GM23338 (cell line): ENCODE data around the gene HERPUD1. TPM values are rescaled to one million over a fixed set of nuclear protein-coding genes. Genes with fewer than 3 reads are reported as not detected.

Experiments used
- ATAC-seq: fragments of 200-7000 bp; cut with Tn5 transposase; 3 replicates; pipeline ENCODE4 v1.9.1; 2020
- DNase-seq: peaks from one replicate; pipeline ENCODE4 v3.0.0-alpha.2; 2015; ENCODE audit warnings: low spot score
- H2AFZ ChIP-seq: fragments of 200-600 bp; sonication (generic); 2 replicates; pipeline ENCODE4 v1.8.0; 2016; ENCODE audit warnings: antibody characterized with exemption, mild to moderate bottlenecking, moderate library complexity
- H3F3A ChIP-seq: fragments of 200-600 bp; sonication (generic); replicated peaks from 2 replicates; pipeline ENCODE4 v1.8.0; 2017; ENCODE audit warnings: antibody characterized with exemption, mixed run types, low read depth
- H3K27ac ChIP-seq: fragments of 200-600 bp; sonication (generic); 2 replicates; pipeline ENCODE4 v1.6.1; 2016; ENCODE audit warnings: low read depth
- H3K27me3 ChIP-seq: fragments of 200-600 bp; sonication (generic); 2 replicates; pipeline ENCODE4 v1.8.0; 2016; ENCODE audit warnings: mild to moderate bottlenecking, mixed run types, moderate library complexity; ENCODE audit not compliant: insufficient read depth
- H3K36me3 ChIP-seq: fragments of 200-600 bp; sonication (generic); 2 replicates; pipeline ENCODE4 v1.8.0; 2016; ENCODE audit warnings: mild to moderate bottlenecking; ENCODE audit not compliant: insufficient read depth
- H3K4me1 ChIP-seq: fragments of 200-600 bp; sonication (generic); 2 replicates; pipeline ENCODE4 v1.8.0; 2016; ENCODE audit warnings: mild to moderate bottlenecking, moderate library complexity; ENCODE audit not compliant: insufficient read depth
- H3K4me2 ChIP-seq: fragments of 200-600 bp; sonication (generic); 2 replicates; pipeline ENCODE4 v1.7.1; 2017; ENCODE audit warnings: mixed run types
- H3K4me3 ChIP-seq: fragments of 200-600 bp; sonication (generic); 2 replicates; pipeline ENCODE4 v1.6.1; 2016; ENCODE audit warnings: mixed run types
- H3K79me2 ChIP-seq: fragments of 200-600 bp; sonication (generic); replicated peaks from 2 replicates; pipeline ENCODE4 v1.8.0; 2017; ENCODE audit warnings: mild to moderate bottlenecking; ENCODE audit not compliant: insufficient read depth
- H3K9me2 ChIP-seq: fragments of 200-600 bp; sonication (generic); 2 replicates; pipeline ENCODE4 v1.8.0; 2017; ENCODE audit not compliant: insufficient read depth
- H4K20me1 ChIP-seq: fragments of 200-600 bp; sonication (generic); replicated peaks from 2 replicates; pipeline ENCODE4 v1.8.0; 2017; ENCODE audit warnings: mild to moderate bottlenecking; ENCODE audit not compliant: insufficient read depth
- H3K27ac Mint-ChIP-seq: 2 replicates; pipeline ENCODE4 v1.8.0; 2020; ENCODE audit warnings: inconsistent platforms, mild to moderate bottlenecking, moderate library complexity, mixed read lengths
- H3K27me3 Mint-ChIP-seq: 3 replicates; pipeline ENCODE4 v1.8.0; 2022; ENCODE audit warnings: low read depth, mild to moderate bottlenecking, moderate library complexity, mixed read lengths, inconsistent platforms; ENCODE audit not compliant: insufficient read depth, poor library complexity
- H3K36me3 Mint-ChIP-seq: 3 replicates; pipeline ENCODE4 v1.8.0; 2021; ENCODE audit warnings: low read depth, mild to moderate bottlenecking, inconsistent platforms, moderate library complexity, mixed read lengths
- H3K4me1 Mint-ChIP-seq: 3 replicates; pipeline ENCODE4 v1.8.0; 2020; ENCODE audit warnings: mild to moderate bottlenecking, inconsistent platforms, mixed read lengths
- H3K4me3 Mint-ChIP-seq: 3 replicates; pipeline ENCODE4 v1.8.0; 2021; ENCODE audit warnings: moderate library complexity, mild to moderate bottlenecking, inconsistent platforms, mixed read lengths
- H3K9me3 Mint-ChIP-seq: 3 replicates; pipeline ENCODE4 v1.8.0; 2020; ENCODE audit warnings: moderate library complexity, mild to moderate bottlenecking, inconsistent platforms, mixed read lengths
- CREB1 ChIP-seq: fragments of 250-450 bp; sonication (Bioruptor Pico); IDR thresholded peaks from 2 replicates; pipeline ENCODE4 v1.5.0; 2020; ENCODE audit warnings: low read depth, mild to moderate bottlenecking, moderate library complexity
- CTCF ChIP-seq, 2 experiments: fragments of 200-600 bp in 1 of 2; sonication (generic) in 1 of 2; conservative IDR thresholded peaks; 2 replicates each; pipeline versions ENCODE4 v1.5.1 to v1.6.1; 2016 to 2017; ENCODE audit warnings: antibody characterized with exemption in 2 of 2, low read depth in 2 of 2, mild to moderate bottlenecking in 2 of 2, moderate library complexity in 1 of 2
- ETS1 ChIP-seq: IDR thresholded peaks from 2 replicates; pipeline ENCODE4 v1.6.1; 2016; ENCODE audit warnings: antibody characterized with exemption
- EZH2 ChIP-seq: fragments of 200-600 bp; sonication (generic); IDR thresholded peaks from one replicate; pipeline ENCODE4 v1.8.0; 2017; ENCODE audit warnings: antibody characterized with exemption, mild to moderate bottlenecking, low read depth; ENCODE audit not compliant: unreplicated experiment
- EZH2phosphoT487 ChIP-seq: fragments of 200-600 bp; sonication (generic); IDR thresholded peaks from one replicate; pipeline ENCODE4 v1.8.1; 2018; ENCODE audit warnings: antibody characterized with exemption; ENCODE audit not compliant: unreplicated experiment
- JUNB ChIP-seq: IDR thresholded peaks from one replicate; pipeline ENCODE4 v1.6.1; 2016; ENCODE audit warnings: antibody characterized with exemption; ENCODE audit not compliant: unreplicated experiment
- NANOG ChIP-seq: IDR thresholded peaks from 2 replicates; pipeline ENCODE4 v1.6.1; 2016; ENCODE audit warnings: antibody characterized with exemption, borderline replicate concordance
- POLR2AphosphoS5 ChIP-seq: IDR thresholded peaks from 2 replicates; pipeline ENCODE4 v1.6.1; 2016; ENCODE audit warnings: antibody characterized with exemption, low read depth
- REST ChIP-seq: IDR thresholded peaks from one replicate; pipeline ENCODE4 v1.6.1; 2018; ENCODE audit warnings: antibody characterized with exemption; ENCODE audit not compliant: unreplicated experiment
- STAT1 ChIP-seq: IDR thresholded peaks from one replicate; pipeline ENCODE4 v1.6.1; 2016; ENCODE audit warnings: antibody characterized with exemption; ENCODE audit not compliant: unreplicated experiment
- ZNF114 ChIP-seq: fragments of 250-450 bp; sonication (Bioruptor Pico); IDR thresholded peaks from 2 replicates; pipeline ENCODE4 v1.5.0; 2020; ENCODE audit warnings: mild to moderate bottlenecking, moderate library complexity
- ZNF331 ChIP-seq: fragments of 250-450 bp; sonication (Bioruptor Pico); IDR thresholded peaks from 2 replicates; pipeline ENCODE4 v1.5.0; 2020; ENCODE audit warnings: low read depth, mild to moderate bottlenecking, moderate library complexity
- ZNF462 ChIP-seq: fragments of 250-450 bp; sonication (Bioruptor Pico); IDR thresholded peaks from 2 replicates; pipeline ENCODE4 v1.5.0; 2020; ENCODE audit warnings: mild to moderate bottlenecking, moderate library complexity
- polyA plus RNA-seq: library from polyadenylated mRNA; unstranded; fragments of >200 nt; fragmentation: Nextera tagmentation; extraction: Ambion mirVana; gene quantifications from 2 replicates; pipeline ENCODE4 v1.2.1, GENCODE V29; 2016
- total RNA-seq: library from RNA; depleted of rRNA; stranded (reverse); fragments of >200 nt; shearing (Covaris generic); gene quantifications from 2 replicates; pipeline ENCODE4 v1.2.3, GENCODE V29; 2014

HERPUD1 gene
- total and polyA plus RNA-seq, 2 experiments from 2014 or later = 41.1 to 44.1 TPM

- H3F3A ChIP-seq = no peaks in the 10 kb centered on the region
- H3K9me2 ChIP-seq = no peaks in the 10 kb centered on the region
- DNase-seq (no peak), ATAC-seq (no peak)
- no peaks in the 10 kb centered on the region for H4K20me1 ChIP-seq
- no peaks in the 10 kb centered on the region for H3K36me3 ChIP-seq
- H2AFZ ChIP-seq = no peak overlapping the region
- H3K27ac ChIP-seq = no peak overlapping the region
- H3K4me2 ChIP-seq = no peak overlapping the region
- Mint-ChIP-seq H3K4me3 (no peak overlapping the region), H3K36me3 (no peaks in the 10 kb centered on the region), H3K27ac (no peak overlapping the region), H3K27me3 (peaks cover 4% of the 10 kb centered on the region), H3K4me1 (no peaks in the 10 kb centered on the region), H3K9me3 (no peaks in the 10 kb centered on the region)
- no peaks in the 10 kb centered on the region for H3K79me2 ChIP-seq
- no peak for TF ChIP-seq CTCF (conservative IDR thresholded peaks at IDR 0.05; ENCODE audit: low read depth in 2 of 2)
- no peak for TF ChIP-seq JUNB
- TF ChIP-seq EZH2 = no peak
- TF ChIP-seq ZNF114 (CRISPR knock-in tag) = no peak
- TF ChIP-seq ZNF462 (CRISPR knock-in tag) = no peak
- TF ChIP-seq REST = no peak
- TF ChIP-seq NANOG = no peak
- no peak for TF ChIP-seq ZNF331
- TF ChIP-seq ETS1 = no peak
- no peak for TF ChIP-seq CREB1
- no peak for TF ChIP-seq EZH2phosphoT487
- TF ChIP-seq POLR2AphosphoS5 = no peak
- TF ChIP-seq STAT1 = no peak
- no peaks in the 10 kb centered on the region for H3K27me3 ChIP-seq
- H3K4me1 ChIP-seq = no peaks in the 10 kb centered on the region
- H3K4me3 ChIP-seq = no peak overlapping the region
These were observed 36.1 kb upstream of the HERPUD1 start for GRCh38 chr16:56895813-56896212.
